Thymus (tissue), 11 donors: ENCODE data around the gene LRIG1. TPM values are rescaled to one million over a fixed set of nuclear protein-coding genes. Genes with fewer than 3 reads are reported as not detected.

ENCODE experiments used
- DNase-seq, 9 donors: peaks; one replicate each; pipeline ENCODE4 v3.0.0-alpha.2; 2013; ENCODE audit warnings: low spot score in 9 of 9, low read depth in 6 of 9, missing footprints in 1 of 9
- H3K27ac ChIP-seq, 2 donors: one replicate each; pipeline ENCODE4 v1.5.1; 2013; ENCODE audit warnings: control low read depth in 1 of 2, low read depth in 1 of 2, low read length in 1 of 2, mild to moderate bottlenecking in 1 of 2, moderate library complexity in 1 of 2
- H3K27me3 ChIP-seq, 2 donors: one replicate each; pipeline ENCODE4 v1.5.1; 2013; ENCODE audit warnings: low read length in 1 of 2; ENCODE audit not compliant: control insufficient read depth in 2 of 2, insufficient read depth in 1 of 2
- H3K36me3 ChIP-seq, 2 donors: one replicate each; pipeline ENCODE4 v1.5.1; 2013; ENCODE audit warnings: low read length in 1 of 2, mild to moderate bottlenecking in 1 of 2, moderate library complexity in 1 of 2; ENCODE audit not compliant: control insufficient read depth in 2 of 2, insufficient read depth in 2 of 2
- H3K4me1 ChIP-seq, 2 donors: one replicate each; pipeline ENCODE4 v1.5.1; 2013; ENCODE audit warnings: low read length in 2 of 2; ENCODE audit not compliant: control insufficient read depth in 2 of 2, insufficient read depth in 2 of 2
- H3K4me3 ChIP-seq, 2 donors: one replicate each; pipeline ENCODE4 v1.5.1; 2013; ENCODE audit warnings: low read length in 2 of 2, control low read depth in 1 of 2, mild to moderate bottlenecking in 1 of 2
- H3K9me3 ChIP-seq, 2 donors: one replicate each; pipeline ENCODE4 v1.5.1; 2013; ENCODE audit warnings: low read length in 1 of 2, mild to moderate bottlenecking in 1 of 2; ENCODE audit not compliant: control insufficient read depth in 2 of 2, insufficient read depth in 1 of 2
- WGBS: extraction: QIAGEN DNeasy Blood & Tissue Kit; methylation state at CpG from one replicate; pipeline ENCODE4 v1.1.7; 2013; 5-methylcytosine and 5-hydroxymethylcytosine counted together
- polyA plus RNA-seq: library from polyadenylated mRNA; stranded (reverse); fragments of 200-250 nt; gene quantifications from one replicate; pipeline ENCODE4 v1.2.3, GENCODE V29; 2013
- total RNA-seq: library from RNA; stranded (reverse); fragments of 120-200 nt; gene quantifications from one replicate; pipeline ENCODE4 v1.2.4, GENCODE V29; 2013
- donor health status: healthy.

The LRIG1 gene
- total and polyA plus RNA-seq, 2 donors, result 8.8 to 10.9 TPM

- whole genome bisulfite sequencing, result 93% methylated on average over 4 of the region's 4 CpGs
- no peaks in the 10 kb centered on the region for H3K9me3 ChIP-seq
- peaks cover 0 to 3% of the 10 kb centered on the region in 2 donors for H3K36me3 ChIP-seq
- H3K4me3 ChIP-seq, result no peak overlapping the region
- H3K27ac ChIP-seq, result no peak overlapping the region
- H3K27me3 ChIP-seq, result no peaks in the 10 kb centered on the region
- no peak for DNase-seq
- peaks cover 0 to 5% of the 10 kb centered on the region in 2 donors for H3K4me1 ChIP-seq
Measured at GRCh38 chr3:66457252-66457651, 43.6 kb downstream of the LRIG1 start.

- 62% methylated on average over 10 of the region's 10 CpGs for WGBS
- Histone ChIP-seq H3K27me3 (no peaks in the 10 kb centered on the region), H3K4me3 (no peak overlapping the region), H3K27ac (no peak overlapping the region), H3K36me3 (peaks cover 0 to 3% of the 10 kb centered on the region in 2 donors), H3K9me3 (no peaks in the 10 kb centered on the region), H3K4me1 (peaks cover 0 to 5% of the 10 kb centered on the region in 2 donors)
- DNase-seq, result no peak
Measured at GRCh38 chr3:66456711-66457173, 44.1 kb downstream of the LRIG1 start.

GRCh38 chr3:66454464-66454859, 46.4 kb downstream of the LRIG1 start:
- no peaks in the 10 kb centered on the region for H3K27me3 ChIP-seq
- no peak overlapping the region for H3K4me3 ChIP-seq
- H3K27ac ChIP-seq, result no peak overlapping the region
- H3K4me1 ChIP-seq, result peaks cover 0 to 12% of the 10 kb centered on the region in 2 donors
- no peak for DNase-seq
- H3K36me3 ChIP-seq, result peaks cover 0 to 3% of the 10 kb centered on the region in 2 donors
- 93% methylated on average over 8 of the region's 8 CpGs for WGBS
- no peaks in the 10 kb centered on the region for H3K9me3 ChIP-seq

GRCh38 chr3:66453651-66454463, 47.0 kb downstream of the LRIG1 start:
- no peaks in the 10 kb centered on the region for H3K9me3 ChIP-seq
- H3K4me3 ChIP-seq, result no peak overlapping the region
- no peak for DNase-seq
- H3K4me1 ChIP-seq, result peaks cover 0 to 12% of the 10 kb centered on the region in 2 donors
- 94% methylated on average over 6 of the region's 6 CpGs for WGBS
- H3K27me3 ChIP-seq, result no peaks in the 10 kb centered on the region
- H3K36me3 ChIP-seq, result peaks cover 0 to 3% of the 10 kb centered on the region in 2 donors
- no peak overlapping the region for H3K27ac ChIP-seq

- no peak for DNase-seq
- peaks cover 0 to 12% of the 10 kb centered on the region in 2 donors for H3K4me1 ChIP-seq
- 84% methylated on average over 7 of the region's 7 CpGs for WGBS
- H3K9me3 ChIP-seq, result no peaks in the 10 kb centered on the region
- H3K36me3 ChIP-seq, result no peaks in the 10 kb centered on the region
- H3K4me3 ChIP-seq, result no peak overlapping the region
- no peaks in the 10 kb centered on the region for H3K27me3 ChIP-seq
- H3K27ac ChIP-seq, result no peak overlapping the region
Measured at GRCh38 chr3:66452303-66453011, 48.4 kb downstream of the LRIG1 start.

GRCh38 chr3:66451766-66452165, 49.1 kb downstream of the LRIG1 start:
- Histone ChIP-seq H3K4me1 (peaks cover 0 to 12% of the 10 kb centered on the region in 2 donors), H3K27ac (no peak overlapping the region)
- WGBS, result 99% methylated on average over 6 of the region's 6 CpGs

DNA sequence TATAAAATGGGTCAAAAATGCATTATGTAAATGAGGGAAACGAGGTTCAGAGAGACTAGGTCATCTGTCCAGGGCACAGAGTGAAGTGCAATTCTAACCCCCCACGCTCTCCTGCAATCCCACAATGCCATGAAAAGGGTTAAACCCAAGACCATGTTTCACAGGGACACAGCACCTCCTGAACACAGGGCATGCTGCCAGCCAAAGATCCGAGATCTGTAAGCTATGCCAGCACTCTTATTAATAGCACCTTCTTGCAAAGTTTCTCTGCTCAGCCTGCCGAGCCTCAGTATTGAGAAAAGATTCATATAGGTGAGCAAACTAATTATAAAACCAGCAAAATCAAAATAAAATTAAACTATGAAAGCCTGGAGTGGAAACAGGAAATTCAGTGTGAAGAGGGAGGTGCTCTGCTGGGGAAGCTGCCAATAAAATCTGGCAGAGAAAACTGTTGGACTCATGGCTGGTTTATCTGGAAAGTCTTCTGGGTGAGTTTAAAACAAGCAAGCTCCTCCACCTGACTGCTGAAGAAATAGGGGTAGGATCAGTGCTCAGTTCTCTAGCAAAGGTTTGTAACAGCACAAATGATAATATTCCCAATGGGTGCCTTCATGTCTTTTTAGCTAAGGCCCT, 50.3 kb downstream of the LRIG1 start:
- Histone ChIP-seq H3K9me3 (no peaks in the 10 kb centered on the region), H3K27me3 (no peaks in the 10 kb centered on the region), H3K36me3 (no peaks in the 10 kb centered on the region), H3K4me1 (peaks cover 0 to 12% of the 10 kb centered on the region in 2 donors), H3K27ac (no peak overlapping the region), H3K4me3 (no peak overlapping the region)
- WGBS, result 83% methylated on average over 4 of the region's 4 CpGs
- DNase-seq, result no peak

More at GRCh38 chr3:66451766-66452165, 49.1 kb downstream of the LRIG1 start:
- no peaks in the 10 kb centered on the region for H3K36me3 ChIP-seq
- no peak for DNase-seq
- H3K4me3 ChIP-seq, result no peak overlapping the region
- no peaks in the 10 kb centered on the region for H3K27me3 ChIP-seq
- no peaks in the 10 kb centered on the region for H3K9me3 ChIP-seq

GRCh38 chr3:66449411-66449974, 51.3 kb downstream of the LRIG1 start:
- H3K9me3 ChIP-seq, result no peaks in the 10 kb centered on the region
- no peaks in the 10 kb centered on the region for H3K36me3 ChIP-seq
- H3K27me3 ChIP-seq, result no peaks in the 10 kb centered on the region
- H3K27ac ChIP-seq, result no peak overlapping the region
- no peak for DNase-seq
- WGBS, result 86% methylated on average over 7 of the region's 7 CpGs
- H3K4me1 ChIP-seq, result peaks cover 0 to 12% of the 10 kb centered on the region in 2 donors
- H3K4me3 ChIP-seq, result no peak overlapping the region
